Measurements from ENCODE around the gene HCK. TPM values are rescaled to one million over a fixed set of nuclear protein-coding genes. Genes with fewer than 3 reads are reported as not detected.

Gene HCK
- polyA plus RNA-seq, 2 of the 4 experiments (the other 2 are of a cell fraction) = 0.06 TPM; not detected in 1

DNA sequence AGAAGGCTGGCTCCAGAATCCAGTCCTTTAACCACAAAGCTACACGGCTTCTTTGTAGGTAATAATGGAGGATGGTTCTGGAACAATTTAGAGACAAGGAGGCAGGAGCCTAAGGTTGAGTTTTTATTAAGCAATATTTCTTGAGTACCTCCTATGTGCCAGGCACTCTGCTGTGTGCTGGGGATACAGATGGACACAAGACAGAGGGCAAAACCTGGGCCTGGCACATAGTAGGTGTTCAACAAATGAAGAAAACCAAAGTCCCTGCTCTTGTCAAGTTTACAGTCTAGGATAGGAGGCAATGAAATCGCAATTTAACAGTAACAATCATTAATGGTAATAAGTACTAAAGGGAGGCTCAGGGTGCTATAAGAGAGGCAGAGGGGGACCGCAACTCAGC is 24.4 kb upstream of the HCK start:
- H3K27ac ChIP-seq = no peak overlapping the region
- 42% methylated on average over 3 of the region's 3 CpGs for WGBS (ENCODE audit: missing lambda C conversion rate)
- ChIA-PET CTCF (interaction anchor here (1.3 to 10.4 kb wide), 5 partner anchors 6 to 208 kb away, joined by 3 to 193 read pairs (median 69); partner anchors contain the start of gene MYLK2), POLR2A (no interaction called here)
- H3K4me2 ChIP-seq = no peak overlapping the region
- FAIRE-seq (no peak), ATAC-seq (no peak), DNase-seq (ENCODE audit: low read depth in 1 of 2, low spot score in 1 of 2) (no peak)
- H3K4me1 ChIP-seq = no peaks in the 10 kb centered on the region; the same call in 2 of the 3 replicates
- H3K4me3 ChIP-seq = no peak overlapping the region
- no peaks in the 10 kb centered on the region for H3K9me3 ChIP-seq
- TF ChIP-seq CHD2 (IDR thresholded peaks at IDR 0.05; ENCODE audit: low read length, partially characterized antibody) = no peak
- no peak for TF ChIP-seq BHLHE40 (IDR thresholded peaks at IDR 0.05; ENCODE audit: low read depth, low read length)
- TF ChIP-seq, protein P1, sequence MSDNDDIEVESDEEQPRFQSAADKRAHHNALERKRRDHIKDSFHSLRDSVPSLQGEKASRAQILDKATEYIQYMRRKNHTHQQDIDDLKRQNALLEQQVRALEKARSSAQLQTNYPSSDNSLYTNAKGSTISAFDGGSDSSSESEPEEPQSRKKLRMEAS (IDR thresholded peaks at IDR 0.05) = no peak
- TF ChIP-seq PHF8 (IDR thresholded peaks at IDR 0.05; ENCODE audit: borderline replicate concordance, low read depth) = no peak
- no peak for TF ChIP-seq RCOR1 (IDR thresholded peaks at IDR 0.05; ENCODE audit: low read depth, low read length)
- TF ChIP-seq, protein P2, sequence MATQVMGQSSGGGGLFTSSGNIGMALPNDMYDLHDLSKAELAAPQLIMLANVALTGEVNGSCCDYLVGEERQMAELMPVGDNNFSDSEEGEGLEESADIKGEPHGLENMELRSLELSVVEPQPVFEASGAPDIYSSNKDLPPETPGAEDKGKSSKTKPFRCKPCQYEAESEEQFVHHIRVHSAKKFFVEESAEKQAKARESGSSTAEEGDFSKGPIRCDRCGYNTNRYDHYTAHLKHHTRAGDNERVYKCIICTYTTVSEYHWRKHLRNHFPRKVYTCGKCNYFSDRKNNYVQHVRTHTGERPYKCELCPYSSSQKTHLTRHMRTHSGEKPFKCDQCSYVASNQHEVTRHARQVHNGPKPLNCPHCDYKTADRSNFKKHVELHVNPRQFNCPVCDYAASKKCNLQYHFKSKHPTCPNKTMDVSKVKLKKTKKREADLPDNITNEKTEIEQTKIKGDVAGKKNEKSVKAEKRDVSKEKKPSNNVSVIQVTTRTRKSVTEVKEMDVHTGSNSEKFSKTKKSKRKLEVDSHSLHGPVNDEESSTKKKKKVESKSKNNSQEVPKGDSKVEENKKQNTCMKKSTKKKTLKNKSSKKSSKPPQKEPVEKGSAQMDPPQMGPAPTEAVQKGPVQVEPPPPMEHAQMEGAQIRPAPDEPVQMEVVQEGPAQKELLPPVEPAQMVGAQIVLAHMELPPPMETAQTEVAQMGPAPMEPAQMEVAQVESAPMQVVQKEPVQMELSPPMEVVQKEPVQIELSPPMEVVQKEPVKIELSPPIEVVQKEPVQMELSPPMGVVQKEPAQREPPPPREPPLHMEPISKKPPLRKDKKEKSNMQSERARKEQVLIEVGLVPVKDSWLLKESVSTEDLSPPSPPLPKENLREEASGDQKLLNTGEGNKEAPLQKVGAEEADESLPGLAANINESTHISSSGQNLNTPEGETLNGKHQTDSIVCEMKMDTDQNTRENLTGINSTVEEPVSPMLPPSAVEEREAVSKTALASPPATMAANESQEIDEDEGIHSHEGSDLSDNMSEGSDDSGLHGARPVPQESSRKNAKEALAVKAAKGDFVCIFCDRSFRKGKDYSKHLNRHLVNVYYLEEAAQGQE (IDR thresholded peaks at IDR 0.05) = no peak
- no peak for TF ChIP-seq FOSB (CRISPR knock-in tag; IDR thresholded peaks at IDR 0.05)

DNA sequence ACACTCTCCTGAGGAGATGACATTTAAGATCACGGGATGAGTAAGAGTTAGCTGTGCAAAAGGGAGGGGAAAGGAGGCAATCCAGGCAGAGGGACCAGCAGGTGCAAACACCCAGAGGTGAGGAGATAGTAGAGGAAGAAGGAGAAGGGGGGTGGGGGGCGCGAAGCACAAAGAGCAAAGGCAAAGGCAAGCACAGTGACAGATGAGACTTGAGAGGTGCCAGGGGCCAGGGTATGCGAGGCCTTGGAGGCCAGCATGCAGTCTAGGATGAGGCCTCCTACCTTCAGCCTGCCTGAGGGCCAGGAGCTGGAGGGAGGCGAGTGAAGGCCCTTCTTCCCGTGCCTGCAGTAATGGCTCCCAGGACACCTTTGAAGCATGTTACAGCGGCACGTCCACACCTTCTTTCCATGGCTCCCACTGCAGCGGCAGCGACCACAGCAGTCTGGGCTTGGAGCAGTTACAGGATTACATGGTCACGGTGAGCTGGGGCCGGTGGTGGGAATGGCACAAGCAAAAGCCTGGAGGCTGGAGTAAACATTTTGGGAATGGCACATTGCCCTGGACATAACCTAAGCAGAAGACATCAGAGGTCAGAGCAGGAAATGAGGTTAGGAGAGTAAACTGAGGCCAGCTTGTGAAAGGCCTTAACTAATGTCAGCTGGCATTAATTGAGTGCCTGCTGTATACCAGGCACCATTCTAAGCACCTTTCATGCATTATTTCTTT is 23.2 kb upstream of the HCK start:
- CTCF ChIA-PET = interaction anchor here (1.2 to 10.4 kb wide), 12 partner anchors 8 to 212 kb away, joined by 3 to 193 read pairs (median 24); partner anchors contain the start of genes MYLK2 and PDRG1
- Histone ChIP-seq H3K27ac (no peak overlapping the region), H3K4me2 (no peak overlapping the region), H3K4me1 (no peaks in the 10 kb centered on the region; the same call in 2 of the 3 replicates), H3K4me3 (no peak overlapping the region), H3K9me3 (no peaks in the 10 kb centered on the region)
- FAIRE-seq (no peak), ATAC-seq (peak; percentile 14 to 28; a peak in 3 of 6 replicates), DNase-seq (ENCODE audit: low read depth in 1 of 2, low spot score in 1 of 2) (no peak)
- TF ChIP-seq ZC3H11A (IDR thresholded peaks at IDR 0.05) (no peak), RNF2 (IDR thresholded peaks at IDR 0.05; ENCODE audit: borderline replicate concordance, low read depth) (no peak), EHF (CRISPR knock-in tag; IDR thresholded peaks at IDR 0.05) (no peak), FOXS1 (CRISPR knock-in tag; IDR thresholded peaks at IDR 0.05) (no peak), RARB (CRISPR knock-in tag; IDR thresholded peaks at IDR 0.05) (no peak), HOXA7 (CRISPR knock-in tag; IDR thresholded peaks at IDR 0.05) (no peak), JUN (IDR thresholded peaks at IDR 0.05) (no peak), JUNB (IDR thresholded peaks at IDR 0.05) (no peak), NFE2L2 (conservative IDR thresholded peaks at IDR 0.05; ENCODE audit: low read length) (no peak), BHLHE40 (IDR thresholded peaks at IDR 0.05; ENCODE audit: low read depth, low read length) (no peak), CHD4 (IDR thresholded peaks at IDR 0.05; ENCODE audit: borderline replicate concordance) (no peak), SREBF2 (IDR thresholded peaks at IDR 0.05) (no peak), TFCP2L1 (CRISPR knock-in tag; IDR thresholded peaks at IDR 0.05) (no peak)
- TF ChIP-seq, protein P3, sequence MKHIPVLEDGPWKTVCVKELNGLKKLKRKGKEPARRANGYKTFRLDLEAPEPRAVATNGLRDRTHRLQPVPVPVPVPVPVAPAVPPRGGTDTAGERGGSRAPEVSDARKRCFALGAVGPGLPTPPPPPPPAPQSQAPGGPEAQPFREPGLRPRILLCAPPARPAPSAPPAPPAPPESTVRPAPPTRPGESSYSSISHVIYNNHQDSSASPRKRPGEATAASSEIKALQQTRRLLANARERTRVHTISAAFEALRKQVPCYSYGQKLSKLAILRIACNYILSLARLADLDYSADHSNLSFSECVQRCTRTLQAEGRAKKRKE (CRISPR knock-in tag; IDR thresholded peaks at IDR 0.05; ENCODE audit: low read depth) = no peak
- TF ChIP-seq, protein P1 (IDR thresholded peaks at IDR 0.05) = no peak
- TF ChIP-seq, protein P4, sequence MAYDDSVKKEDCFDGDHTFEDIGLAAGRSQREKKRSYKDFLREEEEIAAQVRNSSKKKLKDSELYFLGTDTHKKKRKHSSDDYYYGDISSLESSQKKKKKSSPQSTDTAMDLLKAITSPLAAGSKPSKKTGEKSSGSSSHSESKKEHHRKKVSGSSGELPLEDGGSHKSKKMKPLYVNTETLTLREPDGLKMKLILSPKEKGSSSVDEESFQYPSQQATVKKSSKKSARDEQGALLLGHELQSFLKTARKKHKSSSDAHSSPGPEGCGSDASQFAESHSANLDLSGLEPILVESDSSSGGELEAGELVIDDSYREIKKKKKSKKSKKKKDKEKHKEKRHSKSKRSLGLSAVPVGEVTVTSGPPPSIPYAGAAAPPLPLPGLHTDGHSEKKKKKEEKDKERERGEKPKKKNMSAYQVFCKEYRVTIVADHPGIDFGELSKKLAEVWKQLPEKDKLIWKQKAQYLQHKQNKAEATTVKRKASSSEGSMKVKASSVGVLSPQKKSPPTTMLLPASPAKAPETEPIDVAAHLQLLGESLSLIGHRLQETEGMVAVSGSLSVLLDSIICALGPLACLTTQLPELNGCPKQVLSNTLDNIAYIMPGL (CRISPR knock-in tag; IDR thresholded peaks at IDR 0.05; ENCODE audit: borderline replicate concordance) = no peak
- TF ChIP-seq, protein P5, sequence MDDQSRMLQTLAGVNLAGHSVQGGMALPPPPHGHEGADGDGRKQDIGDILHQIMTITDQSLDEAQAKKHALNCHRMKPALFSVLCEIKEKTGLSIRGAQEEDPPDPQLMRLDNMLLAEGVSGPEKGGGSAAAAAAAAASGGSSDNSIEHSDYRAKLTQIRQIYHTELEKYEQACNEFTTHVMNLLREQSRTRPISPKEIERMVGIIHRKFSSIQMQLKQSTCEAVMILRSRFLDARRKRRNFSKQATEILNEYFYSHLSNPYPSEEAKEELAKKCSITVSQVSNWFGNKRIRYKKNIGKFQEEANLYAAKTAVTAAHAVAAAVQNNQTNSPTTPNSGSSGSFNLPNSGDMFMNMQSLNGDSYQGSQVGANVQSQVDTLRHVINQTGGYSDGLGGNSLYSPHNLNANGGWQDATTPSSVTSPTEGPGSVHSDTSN (IDR thresholded peaks at IDR 0.05) = no peak
- TF ChIP-seq, protein P2 (IDR thresholded peaks at IDR 0.05) = no peak
- 54% methylated on average over 9 of the region's 12 CpGs for WGBS (ENCODE audit: missing lambda C conversion rate)
- POLR2A ChIA-PET = no interaction called here
